GM21619 (cell line): ENCODE data around the gene CDC7.
A peak's percentile ranks its signal among the peaks of the same experiment; 100 is the strongest.

ENCODE experiments used
- ATAC-seq: cut with Tn5 transposase; IDR thresholded peaks from one replicate; pipeline ENCODE4 v1.9.1; 2021; ENCODE audit not compliant: unreplicated experiment

CDC7 gene

GRCh38 chr1:91570120-91570448 is 69.4 kb downstream of the CDC7 start:
- ATAC-seq = no peak

- peak; percentile 85 for ATAC-seq
Observed at GRCh38 chr1:91572044-91572443, 71.4 kb downstream of the CDC7 start.
